OCI-LY3 (cell line): Measurements from ENCODE around the gene TLCD3B.

Experiments used
- H2AFZ ChIP-seq: fragments of 200-600, 300-600 bp; shearing (Covaris generic); 2 replicates; pipeline ENCODE4 v1.6.0; 2014; ENCODE audit warnings: antibody characterized with exemption, low read depth, low read length
- H3K27ac ChIP-seq: fragments of 200-600, 300-600 bp; sonication (generic); 2 replicates; pipeline ENCODE4 v1.5.1; 2014; ENCODE audit warnings: mild to moderate bottlenecking, low read length, moderate library complexity, mixed read lengths
- H3K27me3 ChIP-seq: fragments of 200-600, 300-600 bp; sonication (generic); 2 replicates; pipeline ENCODE4 v1.6.1; 2014; ENCODE audit warnings: low read depth, low read length, mixed read lengths
- H3K36me3 ChIP-seq: fragments of 200-600, 300-600 bp; sonication (generic); replicated peaks from 2 replicates; pipeline ENCODE3; 2014; ENCODE audit warnings: low read depth, low read length, mixed read lengths
- H3K4me1 ChIP-seq: fragments of 300-600, 200-600 bp; sonication (generic); 2 replicates; pipeline ENCODE4 v1.6.1; 2014; ENCODE audit warnings: low read length, mixed read lengths
- H3K4me2 ChIP-seq: fragments of 200-600, 300-600 bp; sonication (generic); 2 replicates; pipeline ENCODE4 v1.6.1; 2014; ENCODE audit warnings: low read length, mixed read lengths
- H3K4me3 ChIP-seq: fragments of 300-600, 200-600 bp; sonication (generic); 2 replicates; pipeline ENCODE4 v1.5.1; 2014; ENCODE audit warnings: antibody characterized with exemption, mild to moderate bottlenecking, low read length, moderate library complexity
- H3K79me2 ChIP-seq: fragments of 300-600, 200-600 bp; shearing (Covaris generic); 2 replicates; pipeline ENCODE4 v1.6.1; 2014; ENCODE audit warnings: mild to moderate bottlenecking, low read length, mixed read lengths
- H3K9ac ChIP-seq: fragments of 300-600, 200-600 bp; shearing (Covaris generic); 2 replicates; pipeline ENCODE4 v1.6.0; 2014; ENCODE audit warnings: mild to moderate bottlenecking, low read length, moderate library complexity
- H3K9me3 ChIP-seq: fragments of 200-600, 300-600 bp; shearing (Covaris generic); 2 replicates; pipeline ENCODE4 v1.6.1; 2014; ENCODE audit warnings: low read length, mixed read lengths; ENCODE audit not compliant: insufficient read depth
- H4K20me1 ChIP-seq: fragments of 200-600, 300-600 bp; sonication (generic); 2 replicates; pipeline ENCODE4 v1.6.1; 2016; ENCODE audit warnings: low read length, mixed read lengths; ENCODE audit not compliant: insufficient read depth
- CTCF ChIP-seq: fragments of 200-600, 300-600 bp; sonication (generic); IDR thresholded peaks from 2 replicates; pipeline ENCODE4 v1.5.1; 2014; ENCODE audit warnings: antibody characterized with exemption, low read length, low read depth
- EZH2phosphoT487 ChIP-seq: fragments of 200-600 bp; shearing (Covaris generic); IDR thresholded peaks from 2 replicates; pipeline ENCODE4 v1.6.1; 2018; ENCODE audit warnings: antibody characterized with exemption, mixed run types, low read depth

Gene TLCD3B

GRCh38 chr16:30068750-30069610, 37.9 kb upstream of the TLCD3B start:
- Histone ChIP-seq H2AFZ (no peak overlapping the region), H3K9ac (no peak overlapping the region), H3K27ac (no peak overlapping the region), H3K9me3 (no peaks in the 10 kb centered on the region), H3K36me3 (peaks cover 64% of the 10 kb centered on the region), H3K4me2 (no peak overlapping the region), H4K20me1 (peaks cover 48% of the 10 kb centered on the region), H3K4me1 (peaks cover 10% of the 10 kb centered on the region), H3K27me3 (no peaks in the 10 kb centered on the region), H3K79me2 (peaks cover 58% of the 10 kb centered on the region), H3K4me3 (no peak overlapping the region)
- TF ChIP-seq EZH2phosphoT487, result no peak
- peak; percentile 28; the same call in 1 of the 2 replicates for TF ChIP-seq CTCF

- peaks cover 48% of the 10 kb centered on the region for H4K20me1 ChIP-seq
- no peaks in the 10 kb centered on the region for H3K27me3 ChIP-seq
- H3K27ac ChIP-seq, result no peak overlapping the region
- TF ChIP-seq EZH2phosphoT487 (no peak), CTCF (no peak)
- no peak overlapping the region for H2AFZ ChIP-seq
- peaks cover 63% of the 10 kb centered on the region for H3K79me2 ChIP-seq
- no peaks in the 10 kb centered on the region for H3K9me3 ChIP-seq
- no peak overlapping the region for H3K4me2 ChIP-seq
- H3K9ac ChIP-seq, result no peak overlapping the region
- H3K36me3 ChIP-seq, result peaks cover 60% of the 10 kb centered on the region
- H3K4me3 ChIP-seq, result no peak overlapping the region
- H3K4me1 ChIP-seq, result peaks cover 16% of the 10 kb centered on the region
These were observed 37.3 kb upstream of the TLCD3B start for GRCh38 chr16:30068333-30068732.

GRCh38 chr16:30067584-30067916, 36.5 kb upstream of the TLCD3B start:
- Histone ChIP-seq H3K4me1 (peaks cover 18% of the 10 kb centered on the region), H3K4me3 (peak overlapping the region; percentile 94; the same call in 1 of the 2 replicates), H2AFZ (no peak overlapping the region), H3K27ac (no peak overlapping the region), H3K9ac (no peak overlapping the region), H3K9me3 (no peaks in the 10 kb centered on the region), H3K4me2 (peak overlapping the region; percentile 88; the same call in 1 of the 2 replicates), H3K79me2 (peaks cover 63% of the 10 kb centered on the region), H3K27me3 (no peaks in the 10 kb centered on the region), H3K36me3 (peaks cover 60% of the 10 kb centered on the region), H4K20me1 (peaks cover 48% of the 10 kb centered on the region)
- no peak for TF ChIP-seq EZH2phosphoT487
- no peak for TF ChIP-seq CTCF

- Histone ChIP-seq H3K9ac (peak overlapping the region; percentile 90), H3K9me3 (no peaks in the 10 kb centered on the region), H3K4me1 (peaks cover 18% of the 10 kb centered on the region), H3K36me3 (peaks cover 56% of the 10 kb centered on the region), H3K79me2 (peaks cover 63% of the 10 kb centered on the region), H3K27me3 (no peaks in the 10 kb centered on the region), H4K20me1 (peaks cover 48% of the 10 kb centered on the region), H2AFZ (no peak overlapping the region), H3K4me3 (peak overlapping the region; percentile 94), H3K4me2 (peak overlapping the region; percentile 88), H3K27ac (peak overlapping the region; percentile 73)
- no peak for TF ChIP-seq CTCF
- TF ChIP-seq EZH2phosphoT487, result no peak
These were observed 35.9 kb upstream of the TLCD3B start for GRCh38 chr16:30066761-30067583.
